GM21390 (cell line): Measurements from ENCODE around the gene PTCHD1.

ENCODE experiments used
- ATAC-seq: cut with Tn5 transposase; IDR thresholded peaks from one replicate; pipeline ENCODE4 v1.9.1; 2021; ENCODE audit not compliant: unreplicated experiment

PTCHD1 gene

DNA sequence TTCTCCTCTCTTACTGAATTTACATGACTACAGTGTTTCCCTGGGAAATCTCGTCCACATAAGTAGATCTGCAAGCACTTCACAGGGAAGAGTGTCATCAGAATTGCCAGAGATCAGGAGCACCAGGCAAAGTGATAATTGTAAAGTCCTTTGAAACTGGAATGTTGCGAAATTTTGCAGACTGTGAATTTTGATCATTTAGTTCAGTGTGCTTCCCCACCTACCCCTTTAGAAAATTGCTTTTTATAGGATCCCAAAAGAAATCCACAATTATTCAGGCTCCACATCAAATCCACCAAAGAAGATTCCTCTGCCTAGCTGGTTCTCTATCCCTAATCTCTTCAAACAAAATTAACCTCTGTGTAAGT, 10.2 kb downstream of the PTCHD1 start:
- ATAC-seq = no peak

DNA sequence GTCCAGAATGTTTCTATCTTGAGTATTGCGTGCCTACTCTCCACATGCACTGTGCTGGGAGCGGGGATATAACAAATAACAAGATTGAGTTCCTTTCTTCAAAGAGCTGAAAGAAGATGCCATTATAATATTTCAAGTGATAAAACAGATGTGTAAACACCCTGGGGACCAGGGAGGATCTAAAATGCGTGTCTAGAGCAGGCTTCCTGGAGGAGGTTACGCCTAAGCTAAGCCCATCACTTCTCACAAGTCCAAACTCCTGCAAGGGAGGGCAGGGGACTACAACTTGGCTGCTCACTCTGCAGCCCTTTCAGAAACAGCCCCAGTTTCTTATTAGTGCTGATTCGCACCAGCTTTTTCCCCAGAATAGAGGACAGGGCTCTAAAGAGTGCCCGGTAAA, 21.5 kb downstream of the PTCHD1 start:
- ATAC-seq = no peak

DNA sequence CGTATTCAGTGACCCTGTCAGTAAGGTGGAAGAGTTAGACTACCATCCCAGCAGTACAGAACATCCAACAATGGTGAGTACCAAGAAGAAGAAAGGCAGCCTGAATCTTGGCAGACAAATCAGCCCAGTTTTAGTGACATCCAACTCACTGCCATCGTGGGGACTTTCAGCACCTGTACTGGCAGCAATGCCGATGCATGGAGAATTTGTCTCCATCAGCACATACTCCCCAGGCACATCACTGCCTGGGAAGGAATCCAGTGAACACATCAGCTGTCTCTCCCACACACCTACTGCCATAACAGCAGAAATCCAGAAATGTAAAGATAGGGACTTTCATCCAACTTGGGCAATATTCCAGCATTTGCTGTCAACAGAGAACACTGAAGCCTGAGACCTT, 29.8 kb downstream of the PTCHD1 start:
- ATAC-seq = no peak

DNA sequence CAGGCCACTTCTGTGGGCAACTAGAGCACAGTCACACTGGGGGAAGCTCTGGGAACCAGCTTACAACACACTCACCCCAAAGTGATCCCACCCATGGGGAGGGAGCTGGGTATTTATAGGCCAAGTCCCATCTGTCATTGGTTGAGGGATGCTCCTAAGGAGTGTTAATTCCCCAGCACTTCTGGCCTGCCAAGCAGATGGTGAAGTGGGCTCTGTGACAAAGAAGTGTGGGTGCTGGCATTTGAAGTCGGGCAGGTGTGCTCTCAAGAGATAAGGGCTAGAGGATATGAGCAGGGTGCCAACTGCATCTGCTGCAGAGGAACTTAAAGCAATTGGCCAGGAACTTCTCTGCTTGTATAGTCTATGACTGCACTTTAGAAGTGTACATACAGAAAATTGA, 30.9 kb downstream of the PTCHD1 start:
- no peak for ATAC-seq

DNA sequence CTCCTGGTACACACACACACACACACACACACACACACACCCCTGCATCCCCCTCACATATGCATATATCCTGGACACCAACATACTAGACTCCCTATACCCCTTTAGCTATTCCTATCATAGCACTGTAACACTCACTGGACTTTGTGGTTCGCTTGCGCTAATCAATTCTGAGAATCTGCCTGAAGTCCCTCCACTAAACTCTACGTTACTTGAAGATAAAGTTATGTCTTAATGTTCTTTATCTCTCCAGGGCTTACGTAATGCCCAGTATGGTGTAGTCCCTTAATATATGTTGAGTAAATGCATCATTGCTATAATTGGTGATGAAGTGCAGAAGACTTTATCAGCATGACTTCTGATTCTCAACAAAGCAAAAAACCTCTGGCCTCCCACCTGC, 32.3 kb downstream of the PTCHD1 start:
- no peak for ATAC-seq

DNA sequence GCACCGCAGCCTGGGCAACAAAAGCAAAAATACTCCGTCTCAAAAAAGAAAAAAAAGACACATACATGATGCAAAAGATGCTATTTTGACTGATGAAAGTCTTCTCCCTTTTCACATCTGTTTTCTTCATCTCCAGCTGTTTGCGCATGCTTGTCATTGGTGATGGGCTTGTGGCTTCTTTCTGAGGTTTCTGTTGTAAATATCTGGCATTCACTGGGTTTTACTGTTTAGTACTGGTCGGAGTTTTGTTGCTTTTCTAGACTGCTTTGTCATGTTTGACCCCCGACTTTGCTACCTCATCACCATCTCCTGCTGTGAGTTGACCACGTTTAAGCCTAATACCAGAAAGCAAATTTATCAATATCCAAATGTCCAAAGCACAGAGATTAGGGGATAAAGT, 34.4 kb downstream of the PTCHD1 start:
- no peak for ATAC-seq

DNA sequence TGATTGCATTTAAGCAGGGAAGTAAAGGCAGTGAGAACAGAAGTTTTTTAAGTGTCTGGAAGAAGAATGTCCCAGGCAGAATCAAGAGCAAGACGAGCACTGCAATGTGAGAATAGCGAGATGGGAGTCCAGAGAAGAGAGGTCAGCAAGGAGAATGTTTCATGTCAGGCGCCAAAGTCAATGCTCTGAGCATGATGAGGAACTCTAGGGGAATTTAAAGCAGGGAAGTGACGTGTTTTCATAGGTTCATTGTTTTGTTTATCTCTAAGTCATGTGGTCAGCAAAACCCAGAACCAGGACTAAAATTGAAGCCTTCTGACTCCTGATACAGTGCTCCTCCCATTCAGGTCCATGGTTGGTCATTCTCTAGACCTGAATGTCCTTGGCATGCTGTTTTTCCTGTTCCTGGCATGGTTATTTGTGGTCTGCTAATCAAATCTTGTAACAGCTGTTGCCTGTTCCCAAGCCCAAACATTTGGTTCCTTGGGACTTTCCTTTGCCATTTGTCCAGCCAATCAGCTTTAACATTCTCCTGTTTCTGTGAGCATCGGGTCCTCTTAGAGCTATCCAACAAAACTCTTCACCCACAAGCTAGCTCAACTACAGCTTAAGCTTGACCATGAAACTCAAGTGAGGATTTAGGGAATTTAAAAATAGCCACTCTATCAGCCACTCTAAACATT, 37.7 kb downstream of the PTCHD1 start:
- no peak for ATAC-seq

DNA sequence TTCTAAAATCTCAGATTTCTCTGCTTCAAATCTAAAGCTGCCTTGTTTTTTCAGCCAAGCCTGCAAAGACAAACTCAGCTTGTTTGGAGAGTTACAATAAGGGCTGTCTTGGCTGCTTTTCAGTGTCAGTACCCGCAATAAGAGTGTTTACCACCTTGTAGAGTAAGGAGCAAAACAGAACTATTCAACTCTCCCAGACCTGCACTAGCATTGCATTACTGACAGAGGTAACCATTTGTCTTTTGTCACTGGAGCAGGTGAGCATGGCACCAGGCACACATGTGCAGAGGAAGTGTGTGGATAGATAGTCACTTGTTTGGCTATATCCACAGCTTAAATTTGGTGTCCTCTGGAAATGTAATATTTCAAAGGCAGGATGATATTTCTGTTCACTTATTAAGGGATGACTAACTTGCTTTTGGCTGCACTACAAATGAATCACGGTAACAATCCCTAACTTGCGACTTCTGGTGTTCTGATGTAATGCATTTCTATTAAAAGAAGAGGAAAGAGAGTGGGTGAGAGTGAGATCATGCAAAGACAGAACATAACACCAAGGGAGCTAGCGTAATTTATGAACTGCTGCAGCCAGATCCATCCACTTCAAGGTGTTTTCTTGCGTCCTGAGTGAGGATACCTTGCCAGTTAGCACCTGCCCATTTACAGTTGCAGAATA, 38.6 kb downstream of the PTCHD1 start:
- ATAC-seq = no peak

DNA sequence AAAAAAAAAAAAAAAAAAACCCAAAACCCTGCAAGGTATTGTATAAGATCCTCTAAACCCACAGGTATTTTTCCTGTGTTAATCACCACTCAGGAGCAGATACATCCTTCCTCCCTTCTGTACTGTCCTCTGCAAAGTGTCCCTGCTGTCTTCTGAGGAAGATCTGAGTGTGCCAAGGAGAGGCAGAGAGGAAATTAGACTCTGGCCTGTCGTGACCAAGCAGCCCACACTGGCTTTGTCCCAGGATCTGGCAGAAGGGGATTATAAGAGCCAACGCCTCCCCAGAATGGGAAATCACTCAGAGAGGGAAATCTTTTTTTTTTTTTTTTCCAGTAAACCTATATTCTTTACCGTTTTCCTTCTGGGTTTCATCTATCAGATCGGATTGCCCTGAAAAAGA, 39.6 kb downstream of the PTCHD1 start:
- no peak for ATAC-seq

DNA sequence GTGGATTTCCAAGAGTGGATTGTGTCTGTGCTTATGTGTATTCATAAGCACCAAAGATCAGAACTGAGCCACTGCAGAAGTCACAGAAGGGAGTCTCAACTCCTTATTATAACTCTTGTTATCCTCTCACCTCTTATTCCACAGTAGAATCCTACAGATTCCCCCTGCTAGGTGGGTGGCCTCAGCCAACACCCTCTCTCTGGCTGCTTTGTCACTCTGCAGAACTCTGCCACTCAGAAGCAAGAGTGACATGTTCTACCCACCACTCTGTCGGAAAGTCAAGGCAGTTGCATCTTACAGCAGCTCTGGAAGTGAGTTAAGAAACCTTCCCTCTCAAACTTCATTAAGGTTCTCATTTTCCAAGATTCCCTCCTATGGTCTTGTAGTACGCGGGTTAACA, 41.9 kb downstream of the PTCHD1 start:
- no peak for ATAC-seq

DNA sequence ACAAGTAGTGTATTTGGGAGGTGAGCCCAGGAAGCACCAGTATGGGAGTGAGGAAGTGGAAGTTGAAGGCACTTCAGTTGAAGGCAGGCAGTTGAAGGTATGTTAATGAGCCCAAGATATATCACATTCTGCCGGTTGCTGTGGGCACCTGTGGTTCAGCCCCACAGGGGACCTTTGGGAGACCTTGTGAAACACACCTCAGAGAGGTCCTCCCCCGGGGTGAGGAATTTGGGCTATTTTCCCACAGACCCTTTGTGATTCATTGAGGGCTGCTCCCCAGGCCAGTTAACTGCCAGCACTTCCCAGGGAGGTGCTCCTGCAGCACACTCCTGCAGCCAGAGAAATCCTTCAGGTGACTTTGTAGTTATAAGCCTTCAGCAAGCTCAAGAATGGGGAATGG, 45.9 kb downstream of the PTCHD1 start:
- ATAC-seq = no peak

DNA sequence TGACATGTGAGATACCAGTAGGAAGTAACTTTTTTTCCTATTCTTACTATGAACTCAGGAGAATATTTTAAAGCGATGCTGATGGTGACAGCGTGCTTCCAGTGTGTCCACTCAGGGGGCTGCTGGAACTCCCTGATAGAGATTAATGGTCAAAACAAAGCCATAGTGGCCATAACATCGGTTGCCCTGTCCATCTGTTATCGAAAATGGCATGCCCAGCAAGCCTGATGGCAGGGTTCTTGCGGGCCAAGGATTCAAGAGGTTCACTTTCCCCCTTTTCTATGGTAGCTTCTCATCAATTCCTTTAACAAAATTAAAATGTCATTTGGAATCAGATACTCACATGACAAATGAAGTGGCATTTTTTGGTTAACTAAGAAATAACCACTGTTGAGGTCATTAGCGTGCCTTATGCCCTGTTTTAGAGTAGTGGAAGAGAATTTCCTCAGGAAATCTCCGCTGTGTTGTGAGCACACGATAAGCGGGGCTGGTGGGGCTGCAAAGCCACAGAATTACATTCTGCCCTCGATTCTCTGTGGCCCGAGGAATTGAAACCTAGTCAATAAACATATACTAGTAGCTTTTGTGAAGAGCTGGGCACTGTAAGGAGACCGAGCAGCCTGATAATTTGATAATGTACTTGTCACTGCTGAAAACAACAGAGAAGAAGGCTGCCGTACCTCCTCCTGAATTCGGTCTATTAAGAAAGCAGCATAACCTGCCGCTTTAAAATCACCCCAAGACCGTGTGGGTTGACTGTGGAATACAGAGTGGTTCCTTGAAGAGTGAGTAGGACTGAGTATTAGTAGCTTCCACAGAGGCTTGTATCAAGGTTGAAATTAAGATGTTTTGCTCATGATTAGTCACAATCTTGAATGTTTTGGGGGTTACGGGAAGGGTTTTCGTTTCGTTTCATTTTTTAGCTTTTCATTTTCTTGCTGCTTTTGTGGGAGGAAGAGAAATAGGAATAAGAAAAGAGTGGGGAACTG, 46.7 kb downstream of the PTCHD1 start:
- no peak for ATAC-seq

DNA sequence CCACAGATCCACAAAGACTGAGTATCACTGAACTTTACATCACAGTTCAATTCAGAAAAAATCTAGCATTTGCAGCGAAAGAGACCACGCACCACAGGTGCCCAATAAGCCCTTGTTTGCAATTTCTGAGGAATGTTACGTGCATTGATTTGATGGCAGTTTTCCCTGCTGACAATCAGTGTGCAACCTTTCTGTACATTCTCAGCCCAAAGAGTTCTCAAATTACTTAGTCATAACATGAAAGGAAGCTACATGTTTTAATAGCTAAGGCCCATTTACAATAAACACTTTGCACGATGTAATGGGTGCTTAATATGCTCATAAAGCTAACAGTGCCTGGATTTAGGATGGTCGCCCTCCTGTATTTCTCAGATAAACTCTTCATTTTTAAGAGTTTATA, 47.9 kb downstream of the PTCHD1 start:
- ATAC-seq = no peak

DNA sequence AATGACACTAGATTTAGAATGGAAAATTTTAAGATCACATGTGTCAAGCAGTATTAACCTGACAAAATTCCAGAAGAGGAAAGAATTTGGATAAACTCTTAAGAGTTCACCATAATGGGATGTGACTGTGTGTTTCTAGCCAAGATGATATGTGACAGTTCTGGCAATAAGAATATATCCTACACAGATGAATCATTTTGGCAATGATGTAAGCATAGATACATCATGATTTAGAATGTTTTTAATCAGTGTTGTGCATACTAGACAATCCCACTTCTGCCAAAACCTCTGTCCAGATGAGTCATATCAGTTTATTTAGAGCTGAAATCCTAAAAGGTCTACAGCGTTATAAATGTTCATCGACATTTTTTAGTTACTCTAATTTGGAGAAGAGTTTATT, 48.8 kb downstream of the PTCHD1 start:
- ATAC-seq = no peak

DNA sequence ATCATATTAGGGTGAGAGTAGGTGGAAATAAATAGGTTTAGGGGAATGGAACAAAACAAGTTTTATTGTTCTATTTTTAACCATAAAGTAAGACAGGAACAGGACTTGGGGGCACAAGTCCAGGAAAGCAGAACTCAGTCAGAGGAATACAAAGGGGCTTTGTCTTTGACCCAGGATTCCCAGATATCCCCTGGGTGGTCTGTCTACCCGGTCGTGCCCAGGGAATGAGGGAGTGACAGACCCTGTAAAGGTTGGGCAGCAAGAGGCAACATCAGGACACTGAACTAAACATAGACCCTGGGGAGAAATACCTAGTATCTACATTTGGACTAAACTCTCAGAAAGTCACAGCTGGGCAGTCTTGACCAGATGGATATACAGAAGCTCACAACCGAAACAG, 50.6 kb downstream of the PTCHD1 start:
- no peak for ATAC-seq

DNA sequence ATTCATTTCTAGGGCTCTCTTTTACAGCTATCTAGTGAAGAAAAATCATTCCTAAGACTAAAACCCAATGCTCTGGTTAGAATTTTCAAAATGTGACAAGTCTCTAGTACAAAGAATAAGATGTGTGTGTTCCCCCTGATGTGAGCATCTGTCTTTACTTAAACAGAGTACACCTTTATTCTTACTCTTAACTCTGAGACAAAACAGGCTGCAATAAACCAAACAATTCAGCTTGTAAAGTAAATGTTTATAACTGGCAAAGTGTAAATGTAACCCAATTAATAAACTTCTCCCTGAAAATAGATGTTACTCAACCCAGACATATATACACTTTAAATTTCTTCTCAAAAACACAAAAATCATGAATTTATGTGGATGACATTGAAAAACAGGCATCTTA, 51.6 kb downstream of the PTCHD1 start:
- no peak for ATAC-seq

DNA sequence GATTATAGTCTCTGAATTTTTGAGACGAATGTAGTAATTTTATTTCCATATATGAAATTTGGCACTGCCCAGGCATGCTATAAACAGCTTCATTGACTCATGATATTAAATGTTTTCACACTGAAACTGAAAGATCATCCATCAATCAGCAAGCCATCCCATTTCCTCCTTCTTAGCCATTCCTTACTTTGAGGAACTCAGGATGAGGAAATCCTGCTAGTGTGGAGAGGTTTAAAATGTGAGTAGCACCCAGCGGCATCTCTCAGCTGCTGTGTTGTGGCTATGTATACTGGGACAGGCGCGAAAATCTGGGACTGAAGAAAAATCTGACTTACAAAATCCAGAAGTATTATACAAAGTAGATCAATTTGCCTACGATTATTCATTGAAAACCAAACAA, 52.1 kb downstream of the PTCHD1 start:
- ATAC-seq = no peak

DNA sequence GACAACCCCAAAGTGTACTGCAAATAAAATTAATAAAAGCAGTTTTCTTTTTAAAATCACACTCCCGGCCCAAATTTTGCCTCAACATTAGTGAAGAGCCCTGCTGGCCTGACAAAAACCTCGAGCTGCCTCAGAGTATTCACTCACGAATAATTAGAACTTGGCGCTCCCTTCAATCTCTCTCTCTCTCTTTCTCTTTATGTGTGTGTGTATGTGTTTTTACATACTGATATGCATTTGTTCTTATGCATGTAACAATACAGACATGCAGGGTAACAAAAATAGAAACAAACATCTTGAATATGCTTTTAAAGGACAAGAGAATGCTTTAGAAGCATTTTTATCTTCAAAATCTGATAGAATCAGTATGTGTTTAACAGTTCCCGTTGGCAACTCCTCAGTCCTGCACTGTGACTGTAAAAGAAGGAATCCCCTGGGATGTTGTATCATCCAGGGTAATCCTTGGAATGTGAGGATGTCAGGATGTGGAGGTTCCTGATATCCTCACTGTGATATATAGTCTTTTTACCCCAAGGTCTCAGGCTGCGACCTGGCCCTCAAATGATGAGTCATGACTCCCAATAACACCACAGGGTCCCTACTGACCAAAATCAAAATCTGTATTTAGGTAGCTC, 53.0 kb downstream of the PTCHD1 start:
- no peak for ATAC-seq

DNA sequence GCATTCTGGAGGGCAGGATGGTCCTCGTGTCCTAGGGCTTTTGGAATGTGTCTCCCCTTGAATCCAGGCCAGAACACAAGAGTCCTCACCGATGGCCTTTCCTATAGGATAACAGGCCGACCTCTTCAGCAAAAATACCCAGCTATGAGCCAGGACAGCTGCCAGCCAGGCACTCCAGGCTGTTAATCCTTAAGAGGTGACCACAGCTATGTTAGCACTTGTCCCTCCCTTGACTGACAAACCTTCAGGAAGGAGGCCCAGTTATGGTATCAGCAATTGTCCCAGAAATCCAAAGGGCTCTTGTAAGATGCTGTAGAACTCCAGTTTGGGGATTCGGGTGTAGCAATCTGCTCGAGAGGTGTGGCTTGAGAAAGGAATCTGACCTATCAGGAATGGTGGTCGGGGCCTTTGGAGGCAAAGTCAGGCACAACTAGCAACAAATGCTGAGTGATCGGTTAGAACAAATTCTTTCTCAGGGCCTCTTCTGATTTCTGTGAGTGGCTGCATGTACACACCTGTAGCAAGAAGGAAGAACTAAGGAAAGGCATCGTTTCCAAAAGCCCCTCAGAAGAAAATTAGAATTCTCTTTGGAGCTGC, 54.6 kb downstream of the PTCHD1 start:
- no peak for ATAC-seq

DNA sequence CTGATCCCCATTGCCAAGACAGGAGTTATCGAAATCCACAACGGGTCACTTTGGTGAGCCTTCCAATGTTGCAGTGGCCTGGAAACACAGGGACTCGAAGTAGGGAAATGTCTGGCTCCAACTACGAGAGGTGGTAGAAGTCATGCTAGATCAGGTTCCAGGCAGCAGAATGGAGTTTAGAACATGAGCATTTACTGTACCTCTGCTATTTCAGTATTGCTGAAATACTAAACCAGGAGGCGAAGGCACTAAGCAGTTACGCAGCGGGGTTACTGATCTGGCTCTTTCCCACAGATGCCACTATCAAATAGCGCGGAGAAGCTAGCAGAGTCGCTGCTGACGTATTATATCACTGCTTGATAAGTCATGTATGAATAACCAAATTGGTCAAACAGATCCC, 56.3 kb downstream of the PTCHD1 start:
- ATAC-seq = no peak

DNA sequence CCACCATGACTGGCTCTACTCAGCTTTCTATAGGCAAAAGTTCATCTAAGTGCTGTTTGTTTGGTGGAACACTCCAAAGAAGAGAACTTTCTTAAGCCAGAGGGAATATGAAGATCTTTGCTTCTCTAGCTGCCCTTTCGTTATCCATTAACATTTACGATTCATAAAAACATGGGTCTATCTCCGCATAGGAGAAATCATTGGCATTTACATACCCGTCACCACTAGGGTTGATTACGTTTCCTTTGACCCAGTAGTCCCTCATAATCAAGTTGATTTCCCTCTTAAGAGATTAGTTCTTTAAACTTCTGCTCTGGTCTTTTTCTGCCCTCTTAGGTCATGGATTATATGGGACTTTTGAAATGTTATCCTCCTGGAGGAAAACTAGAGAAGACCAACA, 57.5 kb downstream of the PTCHD1 start:
- no peak for ATAC-seq
